GM08714 (cell line): ENCODE data around the gene PTPRE.

Source experiments
- H3K4me3 ChIP-seq: fragments of 200-500 bp; sonication (Bioruptor generic); 2 replicates; pipeline ENCODE4 v1.5.1; 2014; ENCODE audit warnings: mild to moderate bottlenecking, low read length, inconsistent platforms
- ZNF274 ChIP-seq: IDR thresholded peaks from 2 replicates; pipeline ENCODE4 v1.6.1; 2012; ENCODE audit warnings: mild to moderate bottlenecking, low read depth, low read length

Gene PTPRE

DNA sequence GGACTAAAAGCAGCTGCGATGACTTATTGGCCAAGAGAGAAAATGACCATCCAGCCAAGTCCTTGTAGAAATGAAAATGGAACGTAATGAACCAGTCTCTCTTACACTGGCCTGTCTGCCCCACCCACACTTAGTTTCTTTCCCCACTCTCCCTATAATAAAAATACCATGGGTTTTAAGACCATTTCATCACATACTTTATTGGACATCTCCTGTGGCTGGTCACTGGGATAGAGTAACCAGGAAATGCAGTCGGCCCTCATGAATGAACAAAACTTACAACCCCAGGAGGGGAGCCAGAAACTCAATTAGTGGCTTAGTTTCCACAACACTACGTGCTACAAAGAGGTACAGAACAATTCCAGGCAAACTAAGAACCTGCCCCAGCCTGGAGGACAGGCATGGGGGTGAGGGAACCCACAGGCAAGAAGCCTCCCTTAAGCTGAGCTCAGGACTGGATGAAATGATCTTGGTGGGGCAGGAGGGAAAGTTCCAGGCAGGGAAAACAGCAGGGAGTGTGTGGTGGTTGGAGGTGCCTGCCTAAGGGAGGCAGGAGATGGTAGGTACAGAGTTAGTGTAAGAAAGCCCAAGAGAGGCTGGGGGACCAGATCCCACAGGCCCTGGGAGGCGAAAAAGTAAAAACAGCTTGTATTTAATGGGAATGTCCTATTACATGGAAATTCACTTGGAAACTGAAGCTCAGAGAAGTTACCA is 189.7 kb downstream of the PTPRE start:
- no peak overlapping the region for H3K4me3 ChIP-seq
- no peak for TF ChIP-seq ZNF274

DNA sequence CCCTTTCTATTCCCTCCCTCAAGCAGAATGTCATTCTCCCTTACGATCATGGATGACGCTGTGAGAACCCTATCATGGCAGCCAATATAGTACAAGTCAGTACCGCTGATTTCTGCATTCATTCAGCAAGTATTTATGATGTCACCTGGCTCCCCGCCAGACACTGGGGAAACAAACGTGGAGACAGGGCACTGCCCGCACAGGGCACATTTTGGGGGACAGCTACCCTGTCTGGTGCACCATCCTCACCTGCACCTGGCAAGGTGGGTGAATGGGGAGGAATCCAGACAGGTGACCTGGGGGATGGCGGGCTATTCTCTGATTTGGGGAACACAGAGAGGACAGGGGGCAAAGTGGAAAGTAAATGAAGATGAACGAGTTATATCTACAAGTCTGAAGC is 190.9 kb downstream of the PTPRE start:
- no peak overlapping the region for H3K4me3 ChIP-seq
- no peak for TF ChIP-seq ZNF274

GRCh38 chr10:128098631-128099030 is 191.7 kb downstream of the PTPRE start:
- no peak for TF ChIP-seq ZNF274
- no peak overlapping the region for H3K4me3 ChIP-seq

DNA sequence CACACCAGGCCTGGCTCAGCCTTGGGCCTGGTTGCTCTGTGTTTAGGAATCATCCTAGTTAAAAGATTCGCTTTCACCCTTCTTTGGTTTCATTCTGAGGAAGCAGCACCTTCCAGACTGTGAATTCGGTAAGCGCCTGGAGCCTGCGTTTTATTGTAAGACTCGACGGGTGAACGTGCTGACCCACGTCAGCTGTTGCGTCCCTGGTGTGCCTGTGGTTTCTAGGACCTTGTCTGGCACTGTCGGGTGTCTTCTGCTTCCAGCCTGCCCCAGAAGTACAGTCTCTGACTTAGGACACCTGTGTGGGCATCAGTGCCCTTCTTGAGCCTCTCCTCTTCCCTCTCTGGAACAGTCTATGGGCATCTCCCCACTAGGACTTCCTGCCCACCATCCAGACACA is 193.0 kb downstream of the PTPRE start:
- H3K4me3 ChIP-seq = no peak overlapping the region
- TF ChIP-seq ZNF274 = no peak

- no peak overlapping the region for H3K4me3 ChIP-seq
- TF ChIP-seq ZNF274 = no peak
Observed at GRCh38 chr10:128101901-128102300, 195.0 kb downstream of the PTPRE start.

- TF ChIP-seq ZNF274 = no peak
- no peak overlapping the region for H3K4me3 ChIP-seq
Observed at GRCh38 chr10:128102480-128103228, 195.8 kb downstream of the PTPRE start.

- TF ChIP-seq ZNF274 = no peak
- no peak overlapping the region for H3K4me3 ChIP-seq
Observed at GRCh38 chr10:128103229-128103714, 196.4 kb downstream of the PTPRE start.

- no peak overlapping the region for H3K4me3 ChIP-seq
- TF ChIP-seq ZNF274 = no peak
Observed at GRCh38 chr10:128105383-128105782, 198.5 kb downstream of the PTPRE start.

- no peak for TF ChIP-seq ZNF274
- H3K4me3 ChIP-seq = no peak overlapping the region
Observed at GRCh38 chr10:128109707-128110106, 202.8 kb downstream of the PTPRE start.

DNA sequence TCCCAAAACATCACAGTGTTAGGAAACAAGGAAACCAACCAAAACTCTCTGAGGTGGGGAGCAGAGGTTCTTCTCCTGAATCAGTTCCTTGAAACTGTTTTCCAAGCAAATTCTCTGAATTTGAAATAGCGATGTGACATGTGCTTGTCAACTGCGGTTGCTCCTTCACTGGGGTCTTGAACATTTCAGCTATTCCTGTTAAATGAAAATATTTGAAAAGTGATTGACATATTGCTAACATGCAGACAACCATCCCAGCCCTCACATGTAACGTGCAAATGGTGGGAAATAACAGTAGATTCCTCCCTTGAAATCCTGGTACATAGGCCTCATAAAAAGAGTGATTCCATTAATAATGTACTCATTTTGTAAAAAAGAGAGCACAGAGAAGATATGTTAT is 203.4 kb downstream of the PTPRE start:
- TF ChIP-seq ZNF274 = no peak
- H3K4me3 ChIP-seq = no peak overlapping the region

- H3K4me3 ChIP-seq = no peak overlapping the region
- TF ChIP-seq ZNF274 = no peak
Observed at GRCh38 chr10:128111696-128112095, 204.8 kb downstream of the PTPRE start.

DNA sequence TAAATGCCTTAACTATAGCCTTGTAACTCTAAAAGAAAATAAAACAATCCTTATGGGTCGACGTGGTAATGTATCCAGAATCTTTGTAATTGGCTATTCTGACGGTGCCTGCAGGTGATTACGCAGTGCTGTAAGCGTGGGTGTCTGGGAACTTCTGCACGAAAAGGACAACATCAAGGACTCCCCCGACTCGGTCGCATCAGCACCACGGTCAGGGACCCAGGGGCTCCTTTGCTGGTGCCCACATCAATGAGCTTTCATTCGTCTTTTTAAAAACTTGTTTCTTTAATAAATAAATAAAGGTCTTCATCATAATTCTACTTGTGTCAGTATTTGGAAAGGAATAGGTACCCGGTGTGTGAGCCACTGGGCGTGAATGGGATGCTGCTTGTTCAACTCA is 206.1 kb downstream of the PTPRE start:
- H3K4me3 ChIP-seq = no peak overlapping the region
- no peak for TF ChIP-seq ZNF274

- TF ChIP-seq ZNF274 = no peak
- H3K4me3 ChIP-seq = no peak overlapping the region
Observed at GRCh38 chr10:128114901-128115300, 208.0 kb downstream of the PTPRE start.

- no peak overlapping the region for H3K4me3 ChIP-seq
- TF ChIP-seq ZNF274 = no peak
Observed at GRCh38 chr10:128115356-128115755, 208.5 kb downstream of the PTPRE start.

DNA sequence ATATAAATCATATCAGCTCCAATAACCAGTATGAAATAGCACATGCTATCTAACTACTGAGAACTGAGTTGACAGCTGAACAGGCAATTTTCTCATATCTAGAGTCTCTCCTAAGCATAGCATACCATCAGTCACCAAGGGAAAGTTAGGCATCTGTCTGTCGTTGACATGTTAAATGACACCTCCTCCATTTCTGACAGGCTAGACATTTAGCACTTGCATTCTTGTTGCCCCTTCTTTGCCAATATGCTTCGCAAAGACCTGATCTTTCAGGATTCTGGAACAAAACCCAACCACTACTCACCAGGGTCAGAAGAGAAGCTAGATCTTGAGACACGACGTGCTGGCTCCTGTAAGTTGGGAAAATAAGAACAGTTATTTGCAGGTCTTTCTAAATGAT is 209.3 kb downstream of the PTPRE start:
- TF ChIP-seq ZNF274 = no peak
- H3K4me3 ChIP-seq = no peak overlapping the region
